IMR-90 (cell line): ENCODE measurements around the gene HOXA13. TPM values are rescaled to one million over a fixed set of nuclear protein-coding genes. Genes with fewer than 3 reads are reported as not detected.
A peak's percentile ranks its signal among the peaks of the same experiment; 100 is the strongest.

Experiments
- ATAC-seq: fragments of 200-7000 bp; cut with Tn5 transposase; 2 replicates; pipeline ENCODE4 v1.9.1; 2020; ENCODE audit warnings: low read depth, mild to moderate bottlenecking, moderate library complexity
- BruUV-seq: library from RNA; stranded (reverse); fragments of 400-500 nt; replicated peaks from 2 replicates; lab custom pipeline; 2021; lab: Mats Ljungman, UMichigan
- CTCF ChIA-PET: fragments of 300-600 bp; formaldehyde crosslinking; extraction: SDS; loops from one replicate; lab custom pipeline; 2021; ENCODE audit warnings: antibody characterized with exemption; lab: Yijun Ruan, JAX
- POLR2A ChIA-PET: fragments of 300-600 bp; sonication (Branson Sonifier 250); formaldehyde crosslinking; loops from one replicate; lab custom pipeline; 2022; ENCODE audit warnings: antibody characterized with exemption; ENCODE audit not compliant: unreplicated experiment; lab: Charles Lee
- DNase-seq: peaks from one replicate; pipeline ENCODE4 v3.0.0; 2013
- H2AFZ ChIP-seq: replicated peaks from 2 replicates; pipeline ENCODE3; 2013; ENCODE audit warnings: low read length, mild to moderate bottlenecking; ENCODE audit not compliant: poor library complexity
- H2AK5ac ChIP-seq: 2 replicates; pipeline ENCODE4 v1.6.1; 2013; ENCODE audit warnings: low read depth, low read length, inconsistent platforms
- H2AK9ac ChIP-seq: replicated peaks from 2 replicates; pipeline ENCODE3; 2013; ENCODE audit warnings: mild to moderate bottlenecking, low read depth, low read length, moderate library complexity; ENCODE audit not compliant: poor library complexity
- H2BK120ac ChIP-seq: 2 replicates; pipeline ENCODE4 v1.6.1; 2013; ENCODE audit warnings: low read depth, low read length, inconsistent platforms
- H2BK15ac ChIP-seq: 3 replicates; pipeline ENCODE4 v1.6.1; 2013; ENCODE audit warnings: low read depth, low read length, inconsistent platforms
- H2BK20ac ChIP-seq: 2 replicates; pipeline ENCODE4 v1.6.1; 2013; ENCODE audit warnings: low read depth, mild to moderate bottlenecking, inconsistent platforms, low read length, moderate library complexity
- H2BK5ac ChIP-seq: 2 replicates; pipeline ENCODE4 v1.6.1; 2013; ENCODE audit warnings: mild to moderate bottlenecking, low read depth, low read length, inconsistent platforms; ENCODE audit not compliant: poor library complexity, severe bottlenecking
- H3K14ac ChIP-seq: replicated peaks from 2 replicates; pipeline ENCODE4 v1.6.1; 2013; ENCODE audit warnings: low read depth, low read length, inconsistent platforms
- H3K18ac ChIP-seq: 2 replicates; pipeline ENCODE4 v1.6.1; 2013; ENCODE audit warnings: low read depth, low read length, control low read depth
- H3K23ac ChIP-seq: 2 replicates; pipeline ENCODE4 v1.6.1; 2013; ENCODE audit warnings: low read depth, low read length, inconsistent platforms
- H3K27ac ChIP-seq: 2 replicates; pipeline ENCODE4 v1.5.1; 2013; ENCODE audit warnings: mild to moderate bottlenecking, control low read depth, low read length; ENCODE audit not compliant: insufficient read depth
- H3K27me3 ChIP-seq: 2 replicates; pipeline ENCODE4 v1.6.1; 2013; ENCODE audit warnings: low read length; ENCODE audit not compliant: control insufficient read depth, insufficient read depth
- H3K36me3 ChIP-seq: 2 replicates; pipeline ENCODE4 v1.6.1; 2013; ENCODE audit warnings: low read length, mixed read lengths; ENCODE audit not compliant: control insufficient read depth, insufficient read depth
- H3K4ac ChIP-seq: 2 replicates; pipeline ENCODE4 v1.6.1; 2013; ENCODE audit warnings: low read depth, low read length, inconsistent platforms
- H3K4me1 ChIP-seq: 2 replicates; pipeline ENCODE4 v1.6.1; 2013; ENCODE audit warnings: low read length, mixed read lengths; ENCODE audit not compliant: control insufficient read depth, insufficient read depth
- H3K4me2 ChIP-seq: 2 replicates; pipeline ENCODE4 v1.6.1; 2013; ENCODE audit warnings: low read depth, mild to moderate bottlenecking, control low read depth, low read length, moderate library complexity
- H3K4me3 ChIP-seq: 2 replicates; pipeline ENCODE4 v1.5.1; 2013; ENCODE audit warnings: low read depth, mild to moderate bottlenecking, control low read depth, low read length, moderate library complexity; ENCODE audit not compliant: insufficient read depth
- H3K56ac ChIP-seq: 2 replicates; pipeline ENCODE4 v1.6.1; 2013; ENCODE audit warnings: low read length, inconsistent platforms; ENCODE audit not compliant: insufficient read depth; ENCODE audit errors: extremely low read depth
- H3K79me1 ChIP-seq, 2 experiments: 2 replicates each; pipeline ENCODE4 v1.6.1; 2013; ENCODE audit warnings: low read length in 2 of 2, inconsistent platforms in 1 of 2, low read depth in 1 of 2
- H3K9ac ChIP-seq: 2 replicates; pipeline ENCODE4 v1.6.1; 2013; ENCODE audit warnings: low read depth, low read length, control low read depth
- H3K9me1 ChIP-seq: 2 replicates; pipeline ENCODE4 v1.6.1; 2013; ENCODE audit warnings: low read length, inconsistent platforms; ENCODE audit not compliant: insufficient read depth
- H3K9me3 ChIP-seq: 2 replicates; pipeline ENCODE4 v1.6.1; 2013; ENCODE audit warnings: low read length; ENCODE audit not compliant: control insufficient read depth, insufficient read depth
- H4K20me1 ChIP-seq: 2 replicates; pipeline ENCODE4 v1.6.1; 2013; ENCODE audit warnings: low read length, inconsistent platforms; ENCODE audit not compliant: insufficient read depth
- H4K5ac ChIP-seq: 2 replicates; pipeline ENCODE4 v1.6.1; 2013; ENCODE audit warnings: mild to moderate bottlenecking, low read depth, low read length, control low read depth
- H4K8ac ChIP-seq, 2 experiments: 2 replicates each; pipeline ENCODE4 v1.6.1; 2013; ENCODE audit warnings: low read depth in 2 of 2, low read length in 2 of 2, control low read depth in 1 of 2, inconsistent platforms in 1 of 2
- H4K91ac ChIP-seq: 2 replicates; pipeline ENCODE4 v1.6.1; 2013; ENCODE audit warnings: low read depth, low read length, inconsistent platforms; ENCODE audit not compliant: insufficient read depth
- BHLHE40 ChIP-seq: fragments of 150-350 bp; IDR thresholded peaks from 2 replicates; pipeline ENCODE4 v1.6.1; 2016; ENCODE audit warnings: mild to moderate bottlenecking, low read depth, low read length
- CEBPB ChIP-seq: IDR thresholded peaks from 2 replicates; pipeline ENCODE4 v1.6.1; 2012; ENCODE audit warnings: low read depth, low read length, improper control_type of control experiment
- CHD1 ChIP-seq: IDR thresholded peaks from 2 replicates; pipeline ENCODE4 v1.6.1; 2012; ENCODE audit warnings: low read depth, low read length, improper control_type of control experiment
- CTCF ChIP-seq: conservative IDR thresholded peaks from 2 replicates; pipeline ENCODE4 v1.5.1; 2012; ENCODE audit warnings: mild to moderate bottlenecking, low read depth, low read length, improper control_type of control experiment
- ELK1 ChIP-seq: fragments of 150-350 bp; IDR thresholded peaks from 2 replicates; pipeline ENCODE4 v1.6.1; 2016; ENCODE audit warnings: low read depth, mild to moderate bottlenecking, low read length, moderate library complexity, borderline replicate concordance
- FOS ChIP-seq: fragments of 150-350 bp; IDR thresholded peaks from 2 replicates; pipeline ENCODE4 v1.6.1; 2016; ENCODE audit warnings: low read depth, low read length
- MAZ ChIP-seq: IDR thresholded peaks from 2 replicates; pipeline ENCODE4 v1.6.1; 2012; ENCODE audit warnings: low read depth, mild to moderate bottlenecking, low read length, improper control_type of control experiment, moderate library complexity, borderline replicate concordance
- MXI1 ChIP-seq: IDR thresholded peaks from 2 replicates; pipeline ENCODE4 v1.6.1; 2012; ENCODE audit warnings: low read depth, mild to moderate bottlenecking, low read length, moderate library complexity, borderline replicate concordance
- NFE2L2 ChIP-seq: fragments of 150-350 bp; IDR thresholded peaks from 2 replicates; pipeline ENCODE4 v1.6.1; 2016; ENCODE audit warnings: low read depth, mild to moderate bottlenecking, low read length
- POLR2A ChIP-seq: IDR thresholded peaks from 2 replicates; pipeline ENCODE4 v1.6.1; 2012; ENCODE audit warnings: mild to moderate bottlenecking, low read depth, low read length
- RAD21 ChIP-seq: IDR thresholded peaks from 2 replicates; pipeline ENCODE4 v1.6.1; 2012; ENCODE audit warnings: low read length, improper control_type of control experiment
- RCOR1 ChIP-seq: IDR thresholded peaks from 2 replicates; pipeline ENCODE4 v1.6.1; 2012; ENCODE audit warnings: mild to moderate bottlenecking, low read length, improper control_type of control experiment; ENCODE audit not compliant: insufficient replicate concordance
- SMC3 ChIP-seq: fragments of 150-350 bp; IDR thresholded peaks from 2 replicates; pipeline ENCODE4 v1.6.1; 2016; ENCODE audit warnings: low read depth, mild to moderate bottlenecking, antibody characterized with exemption, low read length, moderate library complexity
- USF2 ChIP-seq: fragments of 150-350 bp; IDR thresholded peaks from 2 replicates; pipeline ENCODE4 v1.6.1; 2017; ENCODE audit warnings: mild to moderate bottlenecking, antibody characterized with exemption, low read length, low read depth
- WGBS, 2 experiments: methylation state at CpG; one replicate each; pipeline versions ENCODE4 v1.1.5 to v1.1.7; 2013; ENCODE audit warnings: missing lambda C conversion rate in 2 of 2; ENCODE audit not compliant: insufficient read length in 1 of 2; ENCODE audit errors: extremely low coverage in 2 of 2; 5-methylcytosine and 5-hydroxymethylcytosine counted together
- dilution Hi-C: fragments of 300-500 bp; cut with HindIII; formaldehyde crosslinking; loops from one replicate; pipeline ENCODE4 v1.14.3; 2018; ENCODE audit warnings: low sequenced_read_pairs; ENCODE audit not compliant: unreplicated experiment
- in situ Hi-C: fragments of 300-500 bp; cut with MboI; formaldehyde crosslinking; loops from 3 replicates; pipeline ENCODE4 v1.14.3; 2019; ENCODE audit warnings: low sequenced_read_pairs, inconsistent platforms, mixed read lengths
- intact Hi-C: fragments of 100-400 bp; cut with micrococcal nuclease; formaldehyde crosslinking; loops from 2 replicates; pipeline ENCODE4 v1.10.0; 2022
- polyA plus RNA-seq, 3 experiments: library from polyadenylated mRNA; depleted of rRNA; stranded (reverse); fragments of >200 nt; gene quantifications; 2 replicates each; pipeline ENCODE4 v1.2.3, GENCODE V29; 2012; ENCODE audit warnings: low replicate concordance in 1 of 3
- total RNA-seq: library from RNA; depleted of rRNA; stranded (reverse); fragments of >200 nt; gene quantifications from 2 replicates; pipeline ENCODE4 v1.2.3, GENCODE V29; 2012

Gene HOXA13
- total and polyA plus RNA-seq, 2 of the 4 experiments (the other 2 are of a cell fraction): not detected

GRCh38 chr7:27165996-27166530 lies 33.8 kb downstream of the HOXA13 start:
- Histone ChIP-seq H3K23ac (no peak overlapping the region), H3K4me1 (no peaks in the 10 kb centered on the region), H2AK9ac (no peak overlapping the region), H3K56ac (no peak overlapping the region), H3K36me3 (no peaks in the 10 kb centered on the region), H3K9me1 (no peaks in the 10 kb centered on the region), H2BK5ac (no peak overlapping the region), H2BK20ac (no peak overlapping the region), H2AK5ac (no peak overlapping the region), H3K27me3 (peaks cover 76% of the 10 kb centered on the region), H3K27ac (no peak overlapping the region), H3K4ac (no peak overlapping the region), H3K4me2 (no peak overlapping the region), H3K18ac (no peak overlapping the region), H2BK120ac (no peak overlapping the region), H3K14ac (no peak overlapping the region), H4K8ac (no peak overlapping the region), H4K5ac (no peak overlapping the region), H4K91ac (no peak overlapping the region), H3K4me3 (no peak overlapping the region), H3K9me3 (peaks cover 21% of the 10 kb centered on the region), H2AFZ (peak overlapping the region; percentile 67), H4K20me1 (0 out of 2 replicates have a peak, but pooled peaks cover 3% of the 10 kb centered on the region), H2BK15ac (no peak overlapping the region), H3K9ac (no peak overlapping the region), H3K79me1 (no peaks in the 10 kb centered on the region)
- intact Hi-C loops (loop anchor here (10.0 kb wide), 1 partner anchor 1911 kb away; no protein-coding TSS in a partner anchor), dilution Hi-C loops (no loop called here), in situ Hi-C loops (no loop called here)
- POLR2A ChIA-PET: no interaction called here
- ATAC-seq (no peak), DNase-seq (no peak)
- CTCF ChIA-PET: interaction anchor here (1.0 to 1.6 kb wide), 2 partner anchors 15 to 30 kb away, joined by 3 read pairs; no protein-coding TSS in a partner anchor
- 8% methylated on average over 16 of the region's 46 CpGs; no CpG with 5 or more reads in 1 of the 2 experiments for WGBS, 2 experiments
- BruUV-seq: no TSS peak
- TF ChIP-seq BHLHE40: no peak
- no peak for TF ChIP-seq FOS
- no peak for TF ChIP-seq RCOR1
- no peak for TF ChIP-seq POLR2A
- TF ChIP-seq SMC3: no peak
- no peak for TF ChIP-seq ELK1
- no peak for TF ChIP-seq USF2
- no peak for TF ChIP-seq CHD1
- TF ChIP-seq CTCF: no peak
- no peak for TF ChIP-seq NFE2L2
- TF ChIP-seq RAD21: no peak
- TF ChIP-seq MAZ: no peak
- TF ChIP-seq CEBPB: no peak
- TF ChIP-seq MXI1: no peak
